Measurements from ENCODE around the gene USP43.
"Not testable (repeated sequence)": the region's sequence is repeated elsewhere in the genome, so short reads cannot be mapped to it uniquely, and the experiment has no call there.

The USP43 gene

DNA sequence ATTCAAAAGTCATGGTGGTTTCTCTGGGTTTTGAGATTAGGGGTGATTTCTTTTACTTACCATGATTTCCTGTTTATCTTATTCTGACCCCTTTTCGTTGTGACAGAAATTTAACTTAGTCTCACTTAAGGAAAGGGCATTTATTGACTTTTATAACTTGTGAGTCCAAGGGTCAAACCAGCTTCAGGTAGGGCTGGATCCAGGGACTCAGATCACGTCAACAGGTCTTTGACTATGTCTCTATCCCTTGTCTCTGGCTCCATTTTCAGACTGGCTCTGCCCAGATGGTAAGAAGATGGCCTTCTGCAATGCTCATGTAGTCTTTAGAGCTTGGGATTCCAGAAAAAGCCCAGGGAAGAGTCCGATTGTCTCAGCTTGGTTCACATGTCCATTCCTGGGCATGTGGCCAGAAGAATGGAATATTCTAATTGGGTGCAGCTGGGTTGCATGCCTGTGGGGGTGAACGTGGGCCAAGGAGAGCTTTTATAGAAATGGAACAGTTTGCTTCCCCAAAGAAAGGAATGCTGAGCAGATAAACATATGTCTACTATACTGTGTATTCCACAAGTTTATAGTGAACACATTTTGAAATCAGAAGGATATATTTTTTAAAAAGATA, 13.4 kb downstream of the USP43 start:
- in situ Hi-C loops (cut with MboI; ENCODE audit: low sequenced_read_pairs), result no loop called here

DNA sequence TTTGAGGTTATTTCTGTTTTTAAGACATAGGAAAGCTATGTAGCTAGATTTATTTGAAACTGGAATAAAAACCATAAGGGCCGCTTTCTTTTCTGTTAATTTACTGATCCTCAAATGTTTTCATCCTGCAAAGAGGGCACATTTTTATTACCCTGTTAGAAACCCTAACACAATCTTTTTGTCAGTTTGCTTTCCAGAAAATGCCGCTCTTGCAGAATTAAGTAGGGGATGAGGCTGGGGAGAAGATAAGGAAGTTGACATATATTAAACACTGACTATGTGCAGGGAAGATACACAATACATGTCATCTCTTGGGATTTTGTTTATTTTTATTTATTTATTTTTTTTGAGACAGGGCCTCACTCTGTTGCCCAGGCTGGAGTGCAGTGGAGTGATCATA, 15.7 kb downstream of the USP43 start:
- in situ Hi-C loops (cut with MboI; ENCODE audit: low sequenced_read_pairs), result no loop called here

DNA sequence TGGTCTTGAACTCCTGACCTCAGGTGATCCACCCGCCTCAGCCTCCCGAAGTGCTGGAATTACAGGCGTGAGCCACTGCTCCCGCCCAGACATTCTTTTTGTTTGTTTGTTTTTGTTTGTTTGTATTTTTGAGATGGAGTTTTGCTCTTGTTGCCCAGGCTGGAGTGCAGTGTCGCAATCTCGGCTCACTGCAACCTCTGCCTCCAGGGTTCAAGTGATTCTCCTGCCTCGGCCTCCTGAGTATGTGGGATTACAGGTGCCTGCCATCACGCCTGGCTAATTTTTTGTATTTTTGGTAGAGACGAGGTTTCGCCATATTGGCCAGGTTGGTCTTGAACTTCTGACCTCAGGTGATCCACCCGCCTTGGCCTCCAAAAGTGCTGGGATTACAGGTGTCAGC, 18.2 kb downstream of the USP43 start:
- in situ Hi-C loops (cut with MboI; ENCODE audit: low sequenced_read_pairs), result not testable (repeated sequence)

DNA sequence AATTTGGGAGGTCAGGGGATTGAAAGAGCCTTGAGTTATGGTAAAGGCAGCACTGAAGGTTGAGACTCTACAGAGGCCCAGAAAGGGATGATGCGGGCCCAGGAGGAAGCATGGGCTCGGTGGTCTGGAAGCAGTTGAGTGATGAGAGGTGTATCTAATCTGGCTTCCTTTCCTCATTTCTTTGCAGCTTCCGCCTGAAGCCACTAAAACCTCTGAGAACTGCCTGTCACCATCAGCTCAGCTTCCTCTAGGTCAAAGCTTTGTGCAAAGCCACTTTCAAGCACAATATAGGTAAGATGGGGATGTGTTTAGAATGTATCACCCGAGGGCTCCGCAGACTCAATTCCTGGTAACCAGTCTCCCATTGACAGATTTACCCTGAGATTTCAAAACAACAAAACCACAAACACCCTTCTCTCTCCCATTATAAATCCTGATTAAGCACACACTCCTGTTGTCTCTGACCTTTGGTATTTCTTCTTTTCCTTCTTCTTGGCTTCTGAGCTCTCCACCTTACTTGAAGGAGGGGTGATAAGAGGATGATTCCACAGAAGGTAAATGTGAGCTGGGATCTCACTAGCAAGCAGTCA, 21.2 kb downstream of the USP43 start:
- in situ Hi-C loops (cut with MboI; ENCODE audit: low sequenced_read_pairs), result no loop called here

DNA sequence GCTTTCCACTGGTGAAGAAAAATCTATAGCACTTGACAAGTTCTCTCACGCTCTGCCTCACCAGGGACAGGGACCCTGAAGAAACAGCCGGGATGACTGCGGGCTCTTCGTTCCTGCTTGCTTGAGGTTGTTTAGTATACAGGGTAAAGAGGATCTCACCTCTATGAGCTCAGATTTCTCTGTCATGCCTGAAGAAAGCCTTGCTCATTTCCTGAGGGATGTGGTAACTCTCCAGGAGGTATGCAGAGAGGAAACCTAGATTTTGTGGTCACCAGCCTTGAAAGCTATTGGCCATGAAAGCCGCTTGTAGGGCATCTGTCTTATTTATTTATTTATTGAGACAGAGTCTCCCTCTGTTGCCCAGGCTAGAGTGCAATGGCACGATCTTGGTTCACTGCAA, 23.2 kb downstream of the USP43 start:
- in situ Hi-C loops (cut with MboI; ENCODE audit: low sequenced_read_pairs), result no loop called here

DNA sequence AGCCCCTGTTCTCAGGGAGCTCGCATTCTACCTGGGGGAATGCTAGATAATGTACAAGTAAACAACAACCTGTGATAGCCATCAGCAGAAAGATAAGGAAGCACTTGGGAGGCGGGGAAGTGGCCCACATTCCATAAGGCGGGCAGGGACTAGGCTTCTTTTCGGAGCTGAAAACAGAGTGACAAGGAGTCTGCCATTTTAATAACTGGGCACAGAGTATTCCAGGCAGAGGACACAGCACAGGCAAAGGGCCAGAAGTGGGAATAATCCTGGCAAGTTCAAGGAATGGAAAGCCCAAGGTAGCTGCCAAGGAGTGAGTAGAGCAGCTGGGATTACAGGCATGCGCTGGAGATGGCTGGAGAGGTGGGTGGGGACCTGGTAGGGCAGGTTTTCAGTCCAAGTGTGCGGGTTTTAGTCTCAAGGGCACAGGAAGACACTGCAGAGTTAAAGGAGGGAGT, 24.3 kb downstream of the USP43 start:
- in situ Hi-C loops (cut with MboI; ENCODE audit: low sequenced_read_pairs), result no loop called here

DNA sequence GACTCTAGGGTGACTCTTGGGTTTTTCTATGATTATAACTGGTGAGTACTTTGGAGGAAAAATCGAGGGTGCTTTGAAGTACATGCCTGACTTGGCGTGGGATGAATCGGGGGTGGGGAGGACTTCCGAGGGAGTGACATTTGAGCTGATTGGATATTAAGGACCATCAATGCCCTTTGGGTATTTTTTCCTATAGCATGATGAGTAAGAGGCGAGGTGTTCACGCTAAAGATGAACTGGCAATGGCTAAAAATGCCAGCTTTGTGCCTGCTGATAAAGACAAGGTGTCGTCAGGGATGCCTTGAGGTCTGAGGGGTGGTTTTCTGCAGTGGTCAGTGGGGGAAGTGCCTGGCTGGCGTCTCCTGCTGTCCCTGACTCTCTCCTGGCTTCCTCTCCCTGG, 25.3 kb downstream of the USP43 start:
- in situ Hi-C loops (cut with MboI; ENCODE audit: low sequenced_read_pairs), result no loop called here

DNA sequence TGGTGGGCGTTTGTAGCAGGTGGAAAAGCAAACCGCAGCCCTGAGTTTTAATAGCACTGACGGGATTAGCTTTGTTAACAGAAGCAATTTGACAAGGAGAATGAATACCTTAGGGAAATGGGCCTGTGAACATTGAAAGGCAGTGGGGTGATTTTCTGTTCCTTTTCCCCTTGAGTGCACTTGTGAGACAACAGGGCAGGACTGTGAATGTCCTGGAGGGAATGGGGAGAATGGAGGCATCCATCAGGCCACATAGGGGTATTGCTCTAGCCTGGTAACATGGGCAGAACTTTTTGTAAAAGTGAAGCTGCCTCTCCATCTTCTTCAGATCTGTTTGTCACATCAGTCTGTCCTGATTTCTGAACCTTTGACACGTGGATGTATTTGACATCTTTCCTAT, 26.2 kb downstream of the USP43 start:
- in situ Hi-C loops (cut with MboI; ENCODE audit: low sequenced_read_pairs), result no loop called here

DNA sequence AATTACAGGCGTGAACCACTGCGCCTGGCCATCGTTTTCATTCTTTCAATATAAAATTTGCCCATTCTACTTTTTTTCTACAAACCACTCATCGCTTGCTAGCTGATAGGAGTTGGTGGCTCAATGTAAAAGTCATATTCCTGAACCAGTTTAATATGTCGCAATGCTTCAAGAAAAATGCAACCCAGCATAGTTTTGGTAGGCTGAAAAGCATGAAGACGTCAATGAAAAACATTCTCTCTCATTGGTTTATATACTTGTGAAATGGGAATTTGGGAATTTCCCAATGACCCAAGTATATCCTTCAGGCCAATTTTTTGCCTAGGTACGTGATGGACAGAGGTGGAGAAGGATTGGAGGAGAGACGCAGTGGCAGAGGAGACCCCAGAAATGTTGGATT, 26.9 kb downstream of the USP43 start:
- in situ Hi-C loops (cut with MboI; ENCODE audit: low sequenced_read_pairs), result no loop called here

DNA sequence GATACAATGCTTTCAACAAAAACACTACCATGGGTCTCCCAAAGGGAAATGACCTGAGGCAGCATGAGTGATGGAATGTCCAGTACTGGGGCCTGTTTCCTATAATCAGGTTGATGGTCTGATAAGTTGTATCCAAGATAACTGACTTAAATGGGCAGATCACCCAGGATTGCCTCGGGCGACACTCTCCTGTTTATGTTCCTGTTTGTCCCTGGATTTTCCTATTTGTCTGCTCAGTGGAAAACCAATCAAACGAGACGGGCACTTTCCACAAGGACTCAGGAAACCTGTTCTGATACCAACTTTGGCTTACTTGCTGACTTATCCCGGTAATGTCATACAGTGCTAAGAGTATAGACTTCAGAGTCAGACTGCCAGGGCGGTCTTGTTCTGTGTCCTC, 27.4 kb downstream of the USP43 start:
- in situ Hi-C loops (cut with MboI; ENCODE audit: low sequenced_read_pairs), result no loop called here

DNA sequence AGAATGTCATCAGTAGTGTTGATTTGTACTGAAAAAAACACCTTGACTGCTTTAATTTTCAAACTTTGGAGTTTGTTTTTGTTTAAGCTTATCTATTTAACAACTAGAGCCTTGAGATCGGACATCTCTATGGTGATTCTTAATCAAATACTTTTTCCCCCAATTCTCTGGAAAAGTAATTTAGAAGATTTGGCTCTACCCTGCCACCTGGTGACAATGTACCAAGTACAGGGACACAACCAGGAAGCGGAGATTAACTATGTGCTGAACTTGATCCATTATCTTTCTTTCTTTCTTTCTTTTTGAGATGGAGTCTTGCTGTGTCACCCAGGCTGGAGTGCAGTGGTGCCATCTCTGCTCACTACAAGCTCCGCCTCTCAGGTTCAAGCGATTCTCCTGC, 30.8 kb downstream of the USP43 start:
- in situ Hi-C loops (cut with MboI; ENCODE audit: low sequenced_read_pairs), result no loop called here

DNA sequence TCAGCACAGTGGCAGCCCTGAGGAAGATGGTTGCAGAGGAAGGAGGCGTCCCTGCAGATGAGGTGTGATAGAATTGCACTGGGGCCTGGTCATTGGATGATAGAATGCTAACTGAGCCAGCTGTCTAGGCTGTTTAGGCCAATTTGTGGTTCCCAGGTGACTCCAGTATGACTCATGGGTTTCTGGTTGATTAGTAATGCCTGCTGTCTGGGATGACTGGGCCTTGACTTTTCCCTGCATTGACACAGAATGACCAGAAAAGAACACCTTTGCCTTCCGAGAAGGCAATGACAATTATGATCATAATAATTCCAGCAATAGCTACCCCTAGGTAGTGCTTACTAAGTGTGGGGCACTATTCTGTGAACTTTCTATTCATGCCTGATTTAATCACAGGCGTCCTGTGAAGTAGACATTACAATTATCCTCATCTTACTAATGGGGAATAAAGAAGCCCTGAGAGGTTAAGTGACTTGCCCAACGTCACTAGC, 31.5 kb downstream of the USP43 start:
- in situ Hi-C loops (cut with MboI; ENCODE audit: low sequenced_read_pairs), result no loop called here

DNA sequence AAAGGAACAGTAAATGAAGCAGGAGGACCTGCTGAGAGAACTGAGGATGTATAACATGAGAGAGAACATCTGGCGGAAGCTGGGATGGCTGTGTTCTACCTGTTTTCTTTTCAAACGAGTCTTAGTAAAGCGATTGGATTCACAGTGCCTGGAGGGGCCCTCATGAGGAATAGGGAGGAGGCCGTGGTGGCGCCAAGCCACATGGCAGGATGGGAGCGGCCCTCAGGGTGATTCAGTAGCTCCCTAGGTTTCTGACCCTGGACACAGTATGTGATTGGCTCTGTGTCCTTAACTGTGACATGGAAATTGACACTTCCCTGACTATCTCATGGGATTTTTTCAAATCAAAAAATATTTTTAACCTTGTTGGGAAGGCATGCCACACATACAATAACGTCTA, 32.1 kb downstream of the USP43 start:
- in situ Hi-C loops (cut with MboI; ENCODE audit: low sequenced_read_pairs), result no loop called here

DNA sequence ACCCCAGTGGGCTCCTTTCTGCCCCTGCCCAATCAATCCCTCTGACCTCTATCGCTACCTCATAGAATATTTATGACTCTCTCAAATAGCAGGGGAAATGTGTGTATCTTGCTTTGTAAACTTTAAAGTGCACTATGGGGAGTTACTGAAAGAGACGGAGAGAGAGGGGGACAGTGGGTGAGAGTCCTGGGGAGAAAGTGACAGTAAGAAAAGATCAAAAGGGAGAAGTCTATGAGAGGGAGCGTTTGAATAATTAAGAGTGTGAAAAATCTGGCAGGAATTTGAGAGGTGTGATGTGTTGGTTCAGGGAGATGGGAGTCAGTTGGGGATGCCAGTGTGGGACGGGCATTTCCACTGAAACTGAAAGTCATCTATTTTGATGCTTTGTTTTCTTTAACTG, 32.6 kb downstream of the USP43 start:
- in situ Hi-C loops (cut with MboI; ENCODE audit: low sequenced_read_pairs), result no loop called here

DNA sequence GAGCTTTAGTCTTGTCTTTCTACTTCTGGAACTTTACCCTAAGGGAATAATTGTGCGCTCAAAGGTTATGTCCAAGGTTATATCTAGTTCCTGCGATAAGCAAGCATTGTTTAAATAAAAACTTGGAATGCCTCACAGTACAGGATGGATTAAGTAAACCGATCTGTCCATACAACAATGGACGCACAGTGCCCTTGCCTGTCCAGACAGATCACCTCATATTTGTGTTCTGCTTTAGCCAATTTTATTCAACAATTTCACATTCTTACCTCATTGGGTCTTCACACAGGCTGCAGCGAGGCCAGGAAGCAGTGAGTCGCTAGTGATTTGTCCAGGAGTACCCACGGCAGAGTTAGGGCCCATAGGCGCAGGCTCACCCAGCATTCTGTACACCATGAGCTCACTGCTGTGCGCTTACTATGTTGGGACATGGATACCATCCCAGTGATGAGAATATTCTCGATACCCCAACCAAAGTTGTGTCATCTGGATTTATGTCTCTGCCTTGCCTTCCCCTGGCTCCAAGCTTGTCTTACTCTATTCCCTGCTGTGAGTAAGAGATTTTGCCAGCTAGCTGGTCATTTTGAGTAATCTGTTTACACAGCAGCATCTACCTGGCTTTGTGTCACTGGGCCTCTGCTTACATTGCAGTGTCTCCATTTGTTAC, 39.8 kb downstream of the USP43 start:
- in situ Hi-C loops (cut with MboI; ENCODE audit: low sequenced_read_pairs), result no loop called here

DNA sequence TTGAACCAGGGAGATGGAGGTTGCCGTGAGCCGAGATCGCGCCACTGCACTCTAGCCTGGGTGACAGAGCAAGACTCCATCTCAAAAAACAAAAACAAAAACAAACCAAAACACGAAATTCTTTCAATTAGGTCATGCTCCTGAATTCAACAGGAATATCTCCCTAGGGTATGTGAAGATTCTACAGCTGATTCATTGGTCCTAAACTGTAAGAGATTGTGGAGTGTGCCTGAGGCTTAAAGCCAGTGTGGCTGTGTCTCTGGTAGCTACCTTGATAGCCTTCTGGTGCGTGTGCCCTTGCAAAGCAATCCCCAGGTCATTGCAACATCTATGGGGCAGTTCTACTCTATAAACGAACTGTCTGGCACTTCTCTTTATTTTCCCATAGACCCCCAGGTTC, 48.4 kb downstream of the USP43 start:
- in situ Hi-C loops (cut with MboI; ENCODE audit: low sequenced_read_pairs), result no loop called here

DNA sequence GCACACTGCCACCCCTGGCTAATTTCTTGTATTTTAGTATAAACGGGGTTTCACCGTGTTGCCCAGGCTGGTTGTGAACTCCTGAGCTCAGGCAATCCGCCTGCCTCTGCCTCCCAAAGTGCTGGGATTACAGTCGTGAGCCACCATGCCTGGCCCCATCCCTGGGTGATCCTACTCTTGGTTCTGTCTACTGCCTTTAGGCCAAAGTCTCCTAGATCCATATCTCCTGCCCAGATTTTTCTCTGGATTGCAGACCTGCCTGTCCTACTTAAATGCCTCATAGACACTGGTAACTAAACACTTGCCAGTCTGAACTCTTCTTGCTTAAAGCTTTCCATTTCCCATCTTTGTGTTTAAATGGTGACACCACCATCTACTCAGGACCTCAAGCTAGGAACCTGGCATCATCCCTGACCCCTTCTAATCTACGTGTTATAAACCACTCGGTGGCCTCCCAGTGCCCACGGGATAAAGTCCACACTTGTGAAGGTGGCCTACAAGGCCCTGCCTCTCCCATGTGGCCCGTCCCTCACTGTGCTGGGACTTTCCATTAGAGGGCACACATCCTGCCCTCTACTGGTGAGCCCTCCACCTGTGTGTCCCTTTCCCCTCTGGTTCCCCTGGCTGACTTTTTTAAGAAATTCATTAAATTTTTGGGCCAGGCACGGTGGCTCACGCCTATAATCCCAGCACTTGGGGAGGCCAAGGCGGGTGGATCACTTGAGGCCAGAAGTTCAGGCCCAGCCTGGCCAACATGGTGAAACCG, 51.1 kb downstream of the USP43 start:
- in situ Hi-C loops (cut with MboI; ENCODE audit: low sequenced_read_pairs), result no loop called here

DNA sequence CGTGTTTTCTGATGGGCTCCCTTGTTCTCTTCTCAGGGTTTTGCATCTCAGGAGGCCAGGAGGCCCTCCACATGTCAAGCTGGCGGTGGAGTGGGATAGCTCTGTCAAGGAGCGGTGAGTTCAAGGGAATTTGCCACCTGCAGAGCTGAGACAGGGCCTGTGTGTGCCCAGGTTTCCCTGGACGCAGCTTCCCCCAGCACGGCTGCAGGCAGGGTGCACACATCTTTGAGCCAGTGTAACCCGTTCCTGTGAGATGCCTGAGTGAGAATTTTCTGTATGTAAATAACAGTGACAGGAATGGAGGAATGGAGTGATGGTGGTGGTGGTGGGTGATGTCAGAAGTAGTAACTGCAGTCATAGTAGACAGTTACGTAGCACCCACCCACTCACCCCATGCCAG, 54.8 kb downstream of the USP43 start:
- in situ Hi-C loops (cut with MboI; ENCODE audit: low sequenced_read_pairs), result no loop called here

DNA sequence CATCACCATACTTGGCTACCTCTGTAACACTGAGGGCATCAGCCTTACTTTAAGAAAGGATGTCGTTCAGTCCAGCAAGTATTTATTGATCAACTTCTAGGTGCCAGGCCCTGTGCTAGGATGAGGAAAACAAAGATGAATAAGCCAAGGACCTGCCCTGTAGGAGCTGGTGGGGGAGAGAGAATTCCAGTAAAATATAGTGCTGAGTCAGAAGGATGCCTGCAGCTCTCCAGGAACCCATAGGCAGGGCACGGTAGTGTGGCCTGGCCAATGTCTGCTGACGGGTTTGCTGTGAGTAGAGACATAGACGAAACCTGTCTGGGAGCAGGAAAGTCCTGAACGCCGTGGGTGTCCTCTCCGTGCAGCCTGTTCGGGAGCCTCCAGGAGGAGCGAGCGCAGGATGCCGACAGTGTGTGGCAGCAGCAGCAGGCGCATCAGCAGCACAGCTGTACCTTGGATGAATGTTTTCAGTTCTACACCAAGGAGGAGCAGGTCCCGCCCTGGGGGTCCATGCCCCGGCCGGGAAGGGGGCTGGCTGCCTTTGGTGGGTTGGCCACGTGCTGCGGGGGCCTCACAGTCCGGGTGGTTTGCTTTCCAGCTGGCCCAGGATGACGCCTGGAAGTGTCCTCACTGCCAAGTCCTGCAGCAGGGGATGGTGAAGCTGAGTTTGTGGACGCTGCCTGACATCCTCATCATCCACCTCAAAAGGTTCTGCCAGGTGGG, 55.6 kb downstream of the USP43 start:
- in situ Hi-C loops (cut with MboI; ENCODE audit: low sequenced_read_pairs), result no loop called here

DNA sequence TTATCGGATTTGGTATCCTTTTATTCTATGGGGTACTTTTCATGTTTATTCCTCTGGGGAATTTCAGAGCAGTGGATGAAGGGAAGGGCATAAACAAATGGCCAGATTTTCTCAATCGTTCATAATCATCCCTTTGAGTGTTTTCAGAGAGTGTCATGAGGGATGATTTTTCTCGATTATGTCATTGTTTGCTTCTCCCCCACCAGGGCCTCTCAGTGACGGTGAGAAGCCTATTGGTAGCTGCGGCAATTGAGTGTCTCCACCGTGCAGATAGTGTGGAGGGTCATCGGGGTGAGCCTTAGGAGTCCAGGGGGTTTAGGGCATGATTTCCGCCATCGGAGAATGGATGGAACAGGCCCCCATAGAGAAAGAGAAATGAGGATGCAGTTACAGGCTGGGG, 57.2 kb downstream of the USP43 start:
- in situ Hi-C loops (cut with MboI; ENCODE audit: low sequenced_read_pairs), result no loop called here
